Sigmoid colon (tissue), 7 donors: ENCODE measurements around the gene SPATA17. TPM values are rescaled to one million over a fixed set of nuclear protein-coding genes. Genes with fewer than 3 reads are reported as not detected.

Experiments
- DNase-seq: peaks from one replicate; pipeline ENCODE4 v3.0.0-alpha.2; 2019
- H3K27ac ChIP-seq, 4 donors: fragments of 200-600 bp; sonication (generic); one replicate each; pipeline ENCODE4 v1.5.1; 2016 to 2019; ENCODE audit warnings: mild to moderate bottlenecking in 1 of 4
- H3K27me3 ChIP-seq, 3 donors: fragments of 200-600 bp; sonication (generic); one replicate each; pipeline ENCODE4 v1.5.1; 2019; ENCODE audit warnings: mild to moderate bottlenecking in 1 of 3
- H3K36me3 ChIP-seq, 4 donors: fragments of 200-600 bp; sonication (generic); one replicate each; pipeline ENCODE4 v1.5.1; 2016 to 2019
- H3K4me1 ChIP-seq, 4 donors: fragments of 200-600 bp; sonication (generic); one replicate each; pipeline ENCODE4 v1.5.1; 2017 to 2019
- H3K4me3 ChIP-seq, 4 donors: fragments of 200-600 bp; sonication (generic); one replicate each; pipeline ENCODE4 v1.5.1; 2017 to 2019; ENCODE audit warnings: mild to moderate bottlenecking in 2 of 4, moderate library complexity in 1 of 4
- H3K9me3 ChIP-seq, 4 donors: fragments of 200-600 bp in 3 of 4; sonication (generic) in 3 of 4; one replicate each; pipeline versions ENCODE4 v1.5.1 to v1.6.1; 2013 to 2019
- CTCF ChIP-seq, 4 experiments: fragments of 450-650 bp in 3 of 4; fragments of 200-600 bp in 1 of 4; IDR thresholded peaks; one replicate each; pipeline ENCODE4 v1.5.1; 2016 to 2019; ENCODE audit warnings: antibody characterized with exemption in 4 of 4, mild to moderate bottlenecking in 3 of 4, moderate library complexity in 2 of 4
- EP300 ChIP-seq, 4 donors: sonication (generic); formaldehyde crosslinking; IDR thresholded peaks; one replicate each; pipeline ENCODE4 v1.6.1; 2017; ENCODE audit warnings: antibody characterized with exemption in 4 of 4
- POLR2A ChIP-seq, 2 donors: fragments of 450-650 bp; IDR thresholded peaks; one replicate each; pipeline ENCODE4 v1.6.1; 2016; ENCODE audit warnings: antibody characterized with exemption in 2 of 2, mild to moderate bottlenecking in 2 of 2, moderate library complexity in 2 of 2
- POLR2AphosphoS5 ChIP-seq, 4 donors: sonication (generic); formaldehyde crosslinking; IDR thresholded peaks; one replicate each; pipeline ENCODE4 v1.6.1; 2017; ENCODE audit warnings: antibody characterized with exemption in 4 of 4
- WGBS, 2 donors: extraction: QIAGEN DNeasy Blood & Tissue Kit; methylation state at CpG; one replicate each; pipeline ENCODE4 v1.1.7; 2013; 5-methylcytosine and 5-hydroxymethylcytosine counted together
- intact Hi-C: fragments of 100-400 bp; cut with DNase I; formaldehyde crosslinking; loops from one replicate; pipeline ENCODE4 v1.15.1; 2023
- polyA plus RNA-seq, 3 donors: library from polyadenylated mRNA; stranded (reverse); fragments of 200-250 nt; gene quantifications; one replicate each; pipeline ENCODE4 v1.2.3, GENCODE V29; 2013
- total RNA-seq, 4 donors: library from RNA; depleted of rRNA; stranded (reverse); fragments of >200 nt; gene quantifications; one replicate each; pipeline ENCODE4 v1.1.0, GENCODE V29; 2016
- donor health status: healthy with polysubstance abuse.
- donor health status: Bipolar disorder and iron deficiency.
- donor health status: healthy.

SPATA17 gene
- total and polyA plus RNA-seq, 7 donors: 0.41 to 1.1 (median 0.47) TPM; not detected in 4

- no peak for DNase-seq
- Histone ChIP-seq H3K4me3 (no peak overlapping the region), H3K4me1 (no peaks in the 10 kb centered on the region), H3K27me3 (no peaks in the 10 kb centered on the region), H3K9me3 (no peaks in the 10 kb centered on the region), H3K27ac (no peak overlapping the region), H3K36me3 (no peaks in the 10 kb centered on the region)
- 69 to 77% methylated on average over 2 of the region's 2 CpGs for WGBS, 2 donors
- TF ChIP-seq CTCF (IDR thresholded peaks at IDR 0.05) (no peak), POLR2AphosphoS5 (IDR thresholded peaks at IDR 0.05) (no peak), EP300 (IDR thresholded peaks at IDR 0.05) (no peak)
- intact Hi-C loops: no loop called here
Observed at GRCh38 chr1:217718873-217719272, 87.7 kb downstream of the SPATA17 start.

DNA sequence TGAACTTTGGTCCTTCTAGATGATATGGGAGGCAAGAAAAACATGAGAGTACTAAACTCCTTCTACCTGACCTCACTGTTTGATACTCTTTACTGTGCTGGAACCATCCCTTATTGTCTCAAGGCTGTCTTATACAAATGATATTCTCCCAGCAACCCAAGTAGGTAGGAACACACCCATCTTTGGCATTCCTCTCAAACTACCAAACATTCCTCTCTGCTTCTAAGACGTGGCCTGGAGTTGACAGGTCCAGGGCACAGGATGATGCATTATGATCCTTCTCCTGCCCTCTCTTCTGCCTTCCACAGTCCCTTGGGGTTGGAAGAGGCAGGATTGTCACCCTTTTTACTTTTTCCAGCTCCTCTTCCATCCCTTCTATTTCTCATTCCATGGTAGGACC lies 90.5 kb downstream of the SPATA17 start:
- Histone ChIP-seq H3K4me1 (no peaks in the 10 kb centered on the region), H3K27ac (no peak overlapping the region), H3K36me3 (no peaks in the 10 kb centered on the region), H3K27me3 (no peaks in the 10 kb centered on the region), H3K4me3 (no peak overlapping the region), H3K9me3 (no peaks in the 10 kb centered on the region)
- WGBS, 2 donors: 43 to 54% methylated on average over 1 of the region's 1 CpG
- TF ChIP-seq POLR2AphosphoS5 (IDR thresholded peaks at IDR 0.05) (no peak), CTCF (IDR thresholded peaks at IDR 0.05) (no peak), EP300 (IDR thresholded peaks at IDR 0.05) (no peak), POLR2A (IDR thresholded peaks at IDR 0.05) (no peak)
- no peak for DNase-seq
- intact Hi-C loops: no loop called here

GRCh38 chr1:217734973-217735372 lies 103.8 kb downstream of the SPATA17 start:
- H3K4me3 ChIP-seq: no peak overlapping the region
- no peak for DNase-seq
- intact Hi-C loops: no loop called here

GRCh38 chr1:217747156-217747769 lies 116.1 kb downstream of the SPATA17 start:
- WGBS, 2 donors: 78 to 85% methylated on average over 2 of the region's 2 CpGs
- no peaks in the 10 kb centered on the region for H3K4me1 ChIP-seq
- no peak overlapping the region for H3K27ac ChIP-seq
- H3K27me3 ChIP-seq: no peaks in the 10 kb centered on the region
- H3K9me3 ChIP-seq: no peaks in the 10 kb centered on the region
- no peaks in the 10 kb centered on the region for H3K36me3 ChIP-seq
- no peak overlapping the region for H3K4me3 ChIP-seq
- TF ChIP-seq EP300 (IDR thresholded peaks at IDR 0.05): no peak
- TF ChIP-seq CTCF (IDR thresholded peaks at IDR 0.05): peak in 3 of 4 experiments; percentile 9 to 50 (median 25)
- intact Hi-C loops: no loop called here
- DNase-seq: no peak

More at GRCh38 chr1:217734973-217735372, 103.8 kb downstream of the SPATA17 start:
- Histone ChIP-seq H3K9me3 (no peaks in the 10 kb centered on the region), H3K36me3 (no peaks in the 10 kb centered on the region), H3K27me3 (no peaks in the 10 kb centered on the region), H3K4me1 (no peaks in the 10 kb centered on the region), H3K27ac (no peak overlapping the region)
- 68 to 74% methylated on average over 3 of the region's 3 CpGs for WGBS, 2 donors
- TF ChIP-seq CTCF (IDR thresholded peaks at IDR 0.05) (no peak), POLR2AphosphoS5 (IDR thresholded peaks at IDR 0.05) (no peak), POLR2A (IDR thresholded peaks at IDR 0.05) (no peak), EP300 (IDR thresholded peaks at IDR 0.05) (no peak)

- intact Hi-C loops: no loop called here
- Histone ChIP-seq H3K4me1 (no peaks in the 10 kb centered on the region), H3K27ac (no peak overlapping the region), H3K4me3 (no peak overlapping the region), H3K36me3 (no peaks in the 10 kb centered on the region), H3K27me3 (no peaks in the 10 kb centered on the region), H3K9me3 (no peaks in the 10 kb centered on the region)
- TF ChIP-seq POLR2A (IDR thresholded peaks at IDR 0.05): no peak
- no peak for TF ChIP-seq POLR2AphosphoS5 (IDR thresholded peaks at IDR 0.05)
- TF ChIP-seq EP300 (IDR thresholded peaks at IDR 0.05): no peak
- TF ChIP-seq CTCF (IDR thresholded peaks at IDR 0.05): no peak
- DNase-seq: no peak
Observed at GRCh38 chr1:217769768-217770167, 138.6 kb downstream of the SPATA17 start.
